IPS-11a (cell line): ENCODE data around the gene UBE2N.

Source experiments
- H3K4me3 ChIP-seq: one replicate; pipeline ENCODE4 v1.5.1; 2013; ENCODE audit warnings: low read depth, low read length, control low read depth

Gene UBE2N

GRCh38 chr12:93361151-93361919, 80.4 kb downstream of the UBE2N start:
- H3K4me3 ChIP-seq = no peak overlapping the region

- H3K4me3 ChIP-seq = no peak overlapping the region
Measured at GRCh38 chr12:93360688-93361087, 81.1 kb downstream of the UBE2N start.

- no peak overlapping the region for H3K4me3 ChIP-seq
Measured at GRCh38 chr12:93358821-93359220, 82.9 kb downstream of the UBE2N start.

GRCh38 chr12:93358058-93358457, 83.7 kb downstream of the UBE2N start:
- no peak overlapping the region for H3K4me3 ChIP-seq

GRCh38 chr12:93356214-93356613, 85.5 kb downstream of the UBE2N start:
- H3K4me3 ChIP-seq = no peak overlapping the region
